ENCODE measurements around the gene ARF1.

ARF1 gene

DNA sequence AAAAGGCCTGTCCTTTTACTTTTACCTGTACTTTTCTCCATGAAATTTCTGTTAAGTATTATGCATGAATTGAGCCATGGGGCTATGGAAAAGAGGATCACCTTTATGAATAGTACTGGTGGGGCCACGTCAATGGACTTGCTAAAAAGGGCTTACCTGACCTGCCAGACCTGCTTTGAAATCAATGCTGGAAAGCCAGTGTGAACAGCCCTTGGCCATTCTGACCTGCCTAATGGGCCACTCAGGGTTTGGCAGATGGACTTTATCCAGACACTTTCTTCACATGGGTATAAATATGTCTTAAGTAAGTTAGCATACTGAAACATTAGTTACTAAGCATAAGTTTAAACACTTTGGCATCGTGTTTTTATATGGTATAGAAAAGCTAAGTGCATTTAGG lies 49.3 kb downstream of the ARF1 start:
- no peak for DNase-seq

DNA sequence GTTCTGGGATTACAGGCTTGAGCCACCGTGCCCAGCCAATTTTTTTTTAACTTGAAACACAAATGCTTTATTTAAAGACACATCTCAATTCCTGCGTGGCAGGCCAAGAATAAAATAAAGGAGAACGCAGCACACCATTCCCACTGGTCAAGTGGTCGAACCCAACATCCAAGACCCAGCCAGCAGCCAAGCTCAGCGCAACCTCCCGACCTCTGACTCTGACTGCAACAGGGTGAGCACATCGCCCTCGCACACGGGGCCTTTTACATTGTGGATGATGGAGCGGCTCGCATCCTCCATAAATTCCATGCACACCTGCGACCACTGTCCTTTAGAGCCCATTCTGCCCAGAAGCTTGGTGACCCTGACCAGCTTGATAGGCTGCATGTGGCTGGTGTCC lies 52.1 kb downstream of the ARF1 start:
- no peak for DNase-seq

DNA sequence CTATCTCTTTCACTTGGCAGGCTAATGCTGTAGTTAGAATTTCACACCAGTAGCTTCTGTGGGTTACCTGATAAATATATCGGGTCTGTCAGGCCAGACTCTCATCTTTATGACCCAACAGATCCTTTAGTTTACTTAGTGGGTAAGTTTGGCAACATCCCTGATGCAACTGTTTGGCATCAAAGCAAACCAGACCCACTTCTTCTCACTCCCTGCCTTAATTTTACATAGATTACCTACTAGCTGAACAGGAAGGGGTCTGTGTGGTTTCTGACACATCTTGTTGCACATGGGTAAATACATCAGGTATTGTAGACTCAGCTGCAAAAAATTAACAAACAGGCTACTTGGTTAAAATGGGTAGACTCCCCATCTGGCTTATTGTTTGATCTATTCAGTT lies 54.4 kb downstream of the ARF1 start:
- no peak for DNase-seq

DNA sequence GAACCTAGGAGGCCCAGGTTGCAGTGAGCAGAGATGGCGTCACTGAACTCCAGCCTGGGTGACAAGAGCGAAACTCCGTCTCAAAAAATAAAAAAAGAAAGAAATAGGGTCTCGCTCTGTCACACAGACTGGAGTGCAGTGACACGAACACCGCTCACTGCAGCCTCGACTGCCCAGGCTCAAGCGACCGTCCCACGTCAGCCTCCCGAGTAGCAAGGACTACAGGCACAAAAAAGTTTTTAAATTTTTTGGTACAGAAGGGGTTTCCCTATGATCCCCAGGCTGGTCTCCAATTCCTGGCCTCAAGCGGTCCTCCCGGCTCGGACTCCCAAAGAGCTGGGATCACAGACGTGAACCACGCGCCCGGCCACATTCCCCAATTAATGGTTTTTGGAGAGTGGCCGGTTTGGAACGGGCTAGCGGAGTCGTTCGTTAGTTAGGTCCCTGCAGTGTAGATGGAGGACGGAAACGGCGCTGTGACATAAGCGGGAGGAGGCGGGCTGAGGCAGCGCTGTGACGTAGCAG lies 57.0 kb downstream of the ARF1 start:
- DNase-seq = no peak

DNA sequence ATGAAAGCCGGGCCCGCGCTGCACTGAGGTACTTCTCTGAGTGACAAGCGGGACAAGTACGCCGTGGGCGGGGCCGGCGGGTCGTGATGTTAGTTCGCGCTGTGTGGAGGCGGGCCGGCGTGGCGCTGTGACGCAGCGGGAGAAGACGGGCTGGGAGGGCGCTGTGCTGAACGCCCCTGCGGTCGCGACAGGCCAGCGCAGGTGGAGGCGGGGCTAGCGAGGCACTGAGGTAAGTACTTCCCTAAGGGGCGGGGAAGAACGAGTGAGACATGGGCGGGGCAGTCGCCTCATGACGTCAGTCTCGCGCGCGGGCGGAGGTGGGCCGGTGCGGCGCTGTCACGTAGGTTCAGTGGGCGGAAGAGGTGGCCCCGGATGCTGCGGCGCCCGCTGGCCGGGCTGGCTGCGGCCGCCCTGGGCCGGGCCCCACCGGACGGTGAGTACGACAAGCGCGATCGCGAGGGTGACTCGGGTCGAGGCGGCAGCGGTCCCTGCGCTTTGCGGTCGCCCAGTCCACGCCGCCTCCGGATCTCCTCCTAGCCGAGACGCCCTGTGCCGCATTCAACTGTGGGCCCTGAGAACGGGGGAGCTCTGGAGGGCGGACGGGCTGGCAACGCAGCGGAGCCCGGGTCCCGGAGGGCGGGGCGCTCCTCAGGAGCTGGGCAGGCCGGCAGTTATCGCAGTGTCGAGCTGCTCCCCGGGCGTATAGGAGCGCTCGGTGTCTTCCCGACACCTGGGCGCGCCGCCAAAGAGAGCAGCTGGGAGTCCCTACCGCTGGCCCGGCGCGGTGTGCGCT lies 57.6 kb downstream of the ARF1 start, which contains the start of gene GUK1:
Gene GUK1 (plus strand): TSS at position 349 of the 793 bp plus-strand sequence. CDS start 24 bp downstream, at position 373.
- DNase-seq = peak; percentile 100

DNA sequence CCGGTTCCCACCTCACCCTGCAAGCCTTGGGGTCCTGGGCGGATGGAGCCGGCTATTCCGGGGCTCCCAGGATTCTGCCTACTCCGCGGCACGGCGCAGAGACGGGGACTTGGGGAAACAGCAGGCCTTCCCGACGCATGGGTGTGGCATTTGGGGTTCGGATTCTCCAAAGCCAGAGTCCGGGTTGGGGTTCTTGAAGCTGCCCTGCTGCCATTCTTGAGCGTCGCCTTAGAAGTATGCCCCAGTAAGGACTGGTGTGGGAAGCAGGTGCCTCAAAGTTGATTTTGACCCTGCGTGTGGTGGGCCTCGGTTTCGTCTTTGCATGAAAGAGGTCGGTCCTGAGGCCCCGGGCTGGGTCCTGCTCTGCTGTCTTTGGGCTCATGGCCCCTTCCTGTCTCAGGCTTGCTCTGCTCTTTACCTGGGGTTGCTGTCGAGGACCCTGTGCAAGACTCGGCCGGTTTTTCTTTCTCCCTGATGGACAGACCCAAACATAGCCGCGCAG lies 58.3 kb downstream of the ARF1 start:
- no peak for DNase-seq

DNA sequence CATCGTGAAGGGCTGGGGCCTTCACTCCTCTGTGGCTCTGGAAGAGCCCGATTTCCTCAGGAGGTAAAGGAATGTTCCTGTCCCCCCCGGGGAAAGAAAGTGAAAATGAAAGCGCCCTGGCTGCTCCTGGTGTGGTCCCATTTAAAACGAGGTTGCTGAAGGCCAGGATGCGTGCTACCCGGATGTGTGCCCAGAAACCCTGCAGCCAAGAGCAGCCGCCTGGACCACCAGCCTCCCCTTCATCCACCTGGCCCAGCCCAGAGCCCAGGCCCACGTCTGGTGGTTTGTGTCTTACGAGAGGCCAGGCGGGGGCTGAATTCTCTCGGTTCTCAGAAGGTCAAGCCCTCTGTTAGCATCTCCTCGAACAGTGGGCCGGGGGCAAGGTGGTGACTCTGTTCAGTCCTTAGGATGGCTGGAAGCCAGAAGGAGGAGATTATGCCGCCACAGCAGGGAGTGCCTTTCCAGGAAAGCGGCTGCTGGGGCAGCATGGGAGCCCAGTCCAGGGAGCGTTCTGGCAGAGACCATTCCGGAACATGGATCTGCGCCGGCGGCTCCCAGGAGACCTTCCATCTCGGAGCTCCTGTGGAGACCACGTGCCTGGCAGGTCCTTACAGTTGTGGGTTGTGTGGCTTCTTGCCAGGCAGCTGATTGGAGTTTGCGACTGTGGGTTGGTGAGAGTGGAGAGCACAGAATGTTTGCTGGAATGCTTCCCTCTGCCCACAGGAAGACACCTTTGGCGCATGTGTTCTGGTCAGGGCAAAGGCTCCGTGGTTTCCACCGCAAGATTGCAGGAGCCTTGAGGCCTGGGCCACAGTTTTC lies 58.9 kb downstream of the ARF1 start:
- DNase-seq = no peak

DNA sequence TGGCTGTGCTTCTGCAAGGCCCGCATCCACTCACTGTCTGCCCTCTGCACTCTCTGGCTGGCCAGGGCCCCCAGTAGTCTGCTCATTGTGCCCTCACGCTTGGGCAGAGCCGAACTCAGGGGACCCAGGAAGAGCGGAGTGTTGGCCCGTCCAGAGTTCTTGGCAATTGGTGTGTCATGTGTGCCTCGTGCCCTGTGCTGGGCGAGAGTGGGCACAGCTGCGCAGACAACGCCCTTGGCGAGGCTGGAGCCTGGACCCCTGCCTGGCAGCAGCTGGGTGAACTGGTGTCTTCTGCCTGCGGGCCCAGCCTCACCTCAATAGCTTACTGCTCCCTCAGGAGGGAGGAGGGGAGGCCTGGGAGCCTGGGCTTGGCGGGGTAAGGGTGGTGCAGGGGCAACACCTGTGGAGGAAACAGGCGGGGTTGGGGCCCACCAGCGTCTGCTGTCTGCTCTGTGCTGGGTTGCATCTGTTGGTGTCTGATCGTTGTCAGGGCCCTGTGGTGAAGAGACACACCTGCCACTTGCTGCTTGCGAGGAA lies 59.7 kb downstream of the ARF1 start:
- no peak for DNase-seq

DNA sequence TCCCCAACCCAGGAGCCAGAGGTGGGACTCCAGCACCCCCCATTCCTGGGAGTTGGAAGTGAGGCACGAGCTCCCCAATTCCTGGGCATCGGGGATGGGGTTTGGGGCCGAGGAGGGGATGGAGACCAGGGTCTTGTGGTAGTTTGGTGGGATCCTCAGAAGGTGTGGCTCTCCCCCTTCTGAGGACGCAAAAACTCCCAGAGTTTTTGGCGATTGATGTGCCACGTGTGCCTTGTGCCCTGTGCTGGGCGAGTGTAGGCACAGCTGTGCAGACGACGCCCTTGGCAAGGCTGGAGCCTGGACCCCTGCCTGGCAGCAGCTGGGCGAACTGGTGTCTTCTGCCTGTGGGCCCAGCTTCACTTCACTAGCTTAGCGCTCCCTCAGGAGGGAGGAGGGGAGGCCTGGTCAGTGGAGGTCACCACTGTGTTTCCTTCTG lies 60.2 kb downstream of the ARF1 start:
- DNase-seq = no peak

DNA sequence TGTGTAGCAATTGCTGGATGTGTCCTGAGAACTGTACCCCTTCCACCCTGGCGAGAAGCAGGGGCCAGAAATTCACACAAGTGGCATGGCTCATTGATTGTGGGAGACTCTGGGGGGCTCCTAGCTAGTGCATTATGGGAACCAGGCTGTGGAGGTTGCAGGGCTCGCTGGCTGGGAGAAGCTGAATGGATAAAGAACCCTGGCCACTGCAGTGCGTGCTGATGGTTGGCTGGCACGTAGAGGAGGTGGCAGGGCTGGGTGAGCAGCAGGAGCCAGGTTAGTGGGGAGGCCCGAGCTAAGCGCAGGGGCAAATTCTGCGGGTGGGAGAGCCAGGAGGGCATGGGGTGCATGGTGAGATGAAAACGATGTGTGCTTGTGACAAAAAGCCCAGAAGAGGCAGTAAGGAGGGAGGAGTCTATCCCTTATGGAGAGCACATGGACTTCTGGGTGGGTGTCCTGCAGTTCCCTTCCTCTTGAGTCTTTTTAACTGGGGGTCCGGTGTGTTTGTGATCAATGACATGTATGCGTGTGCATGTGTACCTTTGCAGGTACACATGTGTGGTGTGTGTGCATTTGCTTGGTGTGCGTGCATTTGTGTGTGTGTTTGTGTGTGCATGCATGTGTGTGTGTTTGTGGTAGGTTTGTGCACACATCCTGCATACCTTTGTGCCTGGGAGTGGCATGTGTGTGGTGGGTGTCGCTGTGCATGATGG lies 61.1 kb downstream of the ARF1 start:
- no peak for DNase-seq

DNA sequence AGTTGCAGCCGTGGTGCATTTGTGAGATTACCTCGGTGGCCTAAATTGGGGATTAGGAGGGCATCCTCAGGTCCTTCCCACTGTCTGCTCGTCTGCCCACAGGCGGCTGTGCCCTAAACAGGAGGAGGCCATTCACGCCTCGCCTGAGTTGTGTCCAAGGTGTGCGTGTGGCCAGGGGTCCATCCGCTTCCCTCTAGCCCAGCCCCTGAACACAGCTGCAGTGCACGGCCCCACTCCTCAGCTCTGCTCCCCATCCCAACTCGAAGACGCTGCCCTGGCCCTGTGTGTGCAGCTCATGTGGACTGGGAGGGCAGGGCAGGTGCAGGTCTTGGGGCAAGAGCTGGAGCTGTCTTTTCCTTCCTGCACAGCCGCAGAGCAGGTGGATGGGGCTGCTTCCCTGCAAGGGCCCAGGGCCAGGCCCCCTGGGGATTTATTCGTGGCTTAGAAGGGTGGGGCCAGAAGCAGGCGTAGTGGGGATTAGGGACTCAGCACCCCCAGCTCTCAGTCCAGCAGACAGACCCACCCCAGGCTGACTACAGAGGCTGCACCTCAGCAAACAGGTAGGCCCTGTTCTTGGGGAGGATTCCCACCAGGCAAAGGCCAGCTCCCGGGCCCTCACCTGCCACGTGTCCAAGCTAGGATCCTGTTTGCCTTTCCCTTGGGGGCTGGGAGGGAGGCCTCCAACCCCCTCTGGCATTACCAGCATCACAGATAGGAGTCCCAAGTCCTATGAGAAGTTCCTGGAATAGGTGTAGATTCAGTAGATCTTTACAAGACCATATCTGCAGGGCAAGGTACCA lies 61.9 kb downstream of the ARF1 start:
- DNase-seq = no peak

DNA sequence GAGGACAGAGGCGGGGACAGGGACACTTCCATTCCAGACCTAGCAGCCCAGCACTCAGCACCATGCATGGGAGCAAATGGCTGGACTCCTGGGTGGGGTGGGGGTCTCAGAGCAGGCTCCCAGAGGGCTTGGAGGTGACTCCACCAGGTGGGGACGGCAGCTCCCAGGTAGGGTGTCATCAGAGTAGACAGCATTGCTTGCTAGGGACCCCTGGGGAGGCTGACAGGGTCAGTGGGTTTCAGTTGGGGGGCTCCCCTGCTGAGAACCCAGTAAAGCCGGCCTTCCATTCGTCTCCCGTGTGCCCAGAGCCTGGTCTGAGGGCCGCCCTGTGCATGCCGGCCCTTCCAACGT lies 62.5 kb downstream of the ARF1 start:
- DNase-seq = no peak

DNA sequence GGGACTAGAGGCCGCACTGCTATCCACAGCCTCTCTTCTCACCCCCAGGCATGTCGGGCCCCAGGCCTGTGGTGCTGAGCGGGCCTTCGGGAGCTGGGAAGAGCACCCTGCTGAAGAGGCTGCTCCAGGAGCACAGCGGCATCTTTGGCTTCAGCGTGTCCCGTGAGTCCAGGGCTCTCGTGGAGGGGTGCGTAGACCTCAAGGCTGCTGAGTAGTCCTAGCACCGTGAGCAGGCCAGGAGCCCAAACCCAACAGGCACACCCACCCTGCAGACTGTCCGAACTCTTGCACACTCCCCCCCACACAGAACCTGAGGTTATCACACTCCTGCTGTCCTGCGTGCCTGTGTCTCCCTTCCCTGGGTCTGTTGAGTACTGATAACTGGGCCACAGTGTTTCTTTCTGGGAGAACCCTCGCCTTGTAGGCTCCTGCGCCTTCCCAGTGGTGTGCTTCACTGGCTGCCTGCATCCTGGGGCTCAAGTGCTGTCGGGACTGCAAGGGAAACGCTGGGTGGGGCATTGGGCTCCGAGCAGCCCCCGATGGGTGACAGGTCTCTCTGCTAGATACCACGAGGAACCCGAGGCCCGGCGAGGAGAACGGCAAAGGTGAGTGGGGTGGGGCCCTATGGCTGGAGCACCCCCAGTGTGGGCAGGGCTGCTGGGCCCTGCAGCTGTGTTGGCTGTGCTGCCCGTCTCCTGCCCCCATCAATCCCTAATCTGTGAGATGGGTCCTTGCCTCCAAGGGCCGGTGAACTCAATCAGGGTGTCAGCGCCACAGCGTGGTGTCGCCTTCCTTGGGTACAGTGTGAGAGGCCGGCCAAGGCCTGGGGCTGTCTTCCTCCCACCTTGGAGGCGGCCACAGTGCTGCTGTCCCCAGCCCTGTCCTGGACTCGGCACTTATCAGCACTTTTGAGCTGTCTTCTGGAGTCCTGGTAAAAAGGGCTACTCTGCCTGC lies 63.2 kb downstream of the ARF1 start:
- DNase-seq = no peak

DNA sequence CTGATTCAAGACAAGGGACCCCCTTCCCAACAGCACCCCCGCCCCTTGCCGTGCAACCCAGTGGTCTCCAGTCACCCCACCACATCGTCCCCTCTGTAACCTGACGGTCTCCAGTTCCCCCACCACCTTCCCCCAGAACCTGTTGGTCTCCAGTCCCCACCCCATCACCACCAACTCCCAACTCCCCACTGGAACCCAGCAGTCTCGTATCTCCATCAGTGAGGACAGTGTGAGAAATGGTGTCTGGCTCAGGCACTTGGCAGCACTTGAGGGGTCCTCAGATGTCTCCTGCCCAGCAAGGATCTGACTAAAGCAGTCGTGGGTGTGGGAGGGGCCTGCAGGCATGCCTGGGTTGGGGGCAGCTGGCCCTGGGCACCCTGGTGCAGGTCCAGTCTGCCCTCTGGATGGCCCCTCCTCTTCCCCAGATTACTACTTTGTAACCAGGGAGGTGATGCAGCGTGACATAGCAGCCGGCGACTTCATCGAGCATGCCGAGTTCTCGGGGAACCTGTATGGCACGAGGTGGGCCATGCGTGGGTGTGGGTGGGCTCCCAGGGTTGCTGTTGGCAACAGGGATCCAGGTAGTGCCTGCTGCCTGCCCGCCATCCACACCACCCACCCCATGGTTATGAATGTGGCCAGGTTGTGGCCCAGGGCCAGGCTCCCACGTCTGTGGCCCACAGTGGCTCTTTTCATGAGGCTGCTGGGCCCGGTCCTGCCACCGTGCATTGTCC lies 64.1 kb downstream of the ARF1 start:
- no peak for DNase-seq

DNA sequence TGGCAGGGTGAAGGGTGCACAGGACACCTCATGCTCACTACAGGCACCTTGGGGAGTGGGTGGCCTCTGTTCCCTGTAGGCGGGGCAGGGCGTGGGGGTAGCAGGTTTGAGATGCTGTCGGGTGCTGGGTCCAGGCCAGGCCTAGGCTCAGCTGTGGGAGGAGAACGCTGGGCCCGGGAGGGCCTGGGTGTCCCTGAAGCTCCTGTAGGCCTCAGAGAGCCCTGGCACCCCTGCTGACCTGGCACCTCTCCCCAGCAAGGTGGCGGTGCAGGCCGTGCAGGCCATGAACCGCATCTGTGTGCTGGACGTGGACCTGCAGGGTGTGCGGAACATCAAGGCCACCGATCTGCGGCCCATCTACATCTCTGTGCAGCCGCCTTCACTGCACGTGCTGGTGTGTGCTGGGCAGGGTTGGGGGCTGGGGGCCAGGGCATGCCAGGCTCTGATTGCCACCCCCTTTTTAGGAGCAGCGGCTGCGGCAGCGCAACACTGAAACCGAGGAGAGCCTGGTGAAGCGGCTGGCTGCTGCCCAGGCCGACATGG lies 64.7 kb downstream of the ARF1 start:
- no peak for DNase-seq

DNA sequence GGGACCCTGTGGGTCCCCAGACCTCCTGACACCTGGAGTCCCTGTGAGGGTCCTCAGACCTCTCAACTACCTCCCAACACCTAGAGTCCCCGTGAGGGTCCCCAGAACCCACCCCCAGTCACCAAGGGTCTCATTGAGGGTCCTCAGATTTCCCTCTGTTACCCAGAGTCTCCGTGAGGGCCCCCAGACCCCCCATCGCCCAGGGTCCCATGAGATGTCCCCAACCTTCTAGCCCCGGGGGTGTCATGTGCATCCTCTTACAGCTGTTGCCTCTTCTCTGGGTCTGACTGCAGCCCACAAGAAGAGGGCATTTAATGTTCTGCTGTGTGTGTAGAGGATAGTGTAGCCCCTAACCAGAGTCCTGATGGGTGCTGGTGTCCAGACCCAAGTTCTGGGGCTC lies 65.3 kb downstream of the ARF1 start:
- no peak for DNase-seq

DNA sequence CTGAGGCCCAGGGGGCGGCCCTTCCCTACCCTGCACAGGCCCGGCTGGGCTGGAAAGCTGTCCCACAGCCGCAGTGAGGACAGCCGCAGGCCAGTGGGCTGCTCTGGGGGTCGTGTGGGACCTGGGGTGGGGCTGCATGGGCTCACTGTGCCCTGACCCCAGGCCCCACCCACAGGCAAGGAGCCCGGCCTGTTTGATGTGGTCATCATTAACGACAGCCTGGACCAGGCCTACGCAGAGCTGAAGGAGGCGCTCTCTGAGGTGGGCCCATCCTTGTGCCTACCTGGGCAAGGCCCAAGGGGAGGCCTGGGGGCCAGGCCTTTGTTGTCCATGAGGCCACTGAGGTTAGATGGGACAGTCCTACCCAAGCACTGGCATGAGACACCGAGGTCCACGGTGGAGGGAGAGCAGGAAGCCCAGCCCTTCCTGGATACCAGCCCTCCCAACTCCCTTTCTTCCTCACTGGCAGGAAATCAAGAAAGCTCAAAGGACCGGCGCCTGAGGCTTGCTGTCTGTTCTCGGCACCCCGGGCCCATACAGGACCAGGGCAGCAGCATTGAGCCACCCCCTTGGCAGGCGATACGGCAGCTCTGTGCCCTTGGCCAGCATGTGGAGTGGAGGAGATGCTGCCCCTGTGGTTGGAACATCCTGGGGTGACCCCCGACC lies 65.8 kb downstream of the ARF1 start:
- DNase-seq = no peak
